GM21717 (cell line): ENCODE measurements around the gene APOBEC3A.
"Not testable (repeated sequence)": the region's sequence is repeated elsewhere in the genome, so short reads cannot be mapped to it uniquely, and the experiment has no call there.

Experiments used
- ATAC-seq: cut with Tn5 transposase; IDR thresholded peaks from one replicate; pipeline ENCODE4 v1.9.1; 2021; ENCODE audit warnings: mild to moderate bottlenecking, moderate library complexity; ENCODE audit not compliant: unreplicated experiment

APOBEC3A gene

GRCh38 chr22:38977289-38977688 is 19.9 kb downstream of the APOBEC3A start:
- ATAC-seq, result not testable (repeated sequence)

GRCh38 chr22:38980587-38980986 is 23.2 kb downstream of the APOBEC3A start:
- ATAC-seq, result not testable (repeated sequence)

DNA sequence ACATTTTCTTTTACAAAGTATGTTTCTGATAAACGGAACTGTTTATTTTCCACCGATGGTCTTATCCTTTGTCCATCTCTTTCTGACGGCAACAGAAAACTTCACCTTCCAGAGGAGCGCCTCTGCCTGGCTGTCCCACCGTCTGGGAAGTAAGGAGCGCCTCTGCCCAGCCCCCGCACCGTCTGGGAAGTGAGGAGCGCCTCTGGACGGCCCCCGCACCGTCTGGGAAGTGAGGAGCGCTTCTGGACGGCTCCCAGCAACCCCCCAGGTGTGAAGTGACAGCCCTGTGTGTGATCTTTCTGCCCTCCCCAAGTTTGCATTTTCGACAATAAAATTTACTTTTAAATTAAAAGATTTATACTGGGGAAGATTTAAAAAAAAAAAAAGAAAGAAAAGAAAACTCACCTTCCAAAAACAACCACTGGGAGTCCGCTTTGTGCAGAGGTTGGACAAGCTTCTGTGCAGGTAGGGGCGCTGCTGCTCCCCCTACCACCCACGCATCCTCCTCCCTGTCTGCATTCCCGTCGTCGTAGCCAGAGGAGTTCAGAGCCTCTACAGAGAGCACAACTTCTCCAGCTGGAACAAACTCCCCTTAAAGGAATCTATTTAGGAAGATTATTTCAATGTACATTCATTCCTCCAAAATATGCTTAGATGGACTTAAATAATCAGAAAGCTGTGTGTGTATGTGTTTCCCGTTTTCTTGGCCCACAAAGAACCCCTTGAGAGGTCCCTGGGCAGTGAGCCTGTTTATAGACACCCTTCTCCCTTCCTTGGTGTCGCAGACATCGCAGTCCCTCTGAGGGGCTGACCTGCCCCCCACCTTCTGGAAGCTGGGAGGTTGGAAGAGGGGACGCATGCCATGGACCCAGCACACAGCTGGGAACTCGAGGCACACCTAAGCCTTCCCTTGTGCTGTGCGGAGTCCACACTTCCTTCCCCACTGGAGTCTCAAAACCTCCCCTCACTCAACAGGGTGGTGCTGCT is 23.9 kb downstream of the APOBEC3A start:
- peak; percentile 10 for ATAC-seq

DNA sequence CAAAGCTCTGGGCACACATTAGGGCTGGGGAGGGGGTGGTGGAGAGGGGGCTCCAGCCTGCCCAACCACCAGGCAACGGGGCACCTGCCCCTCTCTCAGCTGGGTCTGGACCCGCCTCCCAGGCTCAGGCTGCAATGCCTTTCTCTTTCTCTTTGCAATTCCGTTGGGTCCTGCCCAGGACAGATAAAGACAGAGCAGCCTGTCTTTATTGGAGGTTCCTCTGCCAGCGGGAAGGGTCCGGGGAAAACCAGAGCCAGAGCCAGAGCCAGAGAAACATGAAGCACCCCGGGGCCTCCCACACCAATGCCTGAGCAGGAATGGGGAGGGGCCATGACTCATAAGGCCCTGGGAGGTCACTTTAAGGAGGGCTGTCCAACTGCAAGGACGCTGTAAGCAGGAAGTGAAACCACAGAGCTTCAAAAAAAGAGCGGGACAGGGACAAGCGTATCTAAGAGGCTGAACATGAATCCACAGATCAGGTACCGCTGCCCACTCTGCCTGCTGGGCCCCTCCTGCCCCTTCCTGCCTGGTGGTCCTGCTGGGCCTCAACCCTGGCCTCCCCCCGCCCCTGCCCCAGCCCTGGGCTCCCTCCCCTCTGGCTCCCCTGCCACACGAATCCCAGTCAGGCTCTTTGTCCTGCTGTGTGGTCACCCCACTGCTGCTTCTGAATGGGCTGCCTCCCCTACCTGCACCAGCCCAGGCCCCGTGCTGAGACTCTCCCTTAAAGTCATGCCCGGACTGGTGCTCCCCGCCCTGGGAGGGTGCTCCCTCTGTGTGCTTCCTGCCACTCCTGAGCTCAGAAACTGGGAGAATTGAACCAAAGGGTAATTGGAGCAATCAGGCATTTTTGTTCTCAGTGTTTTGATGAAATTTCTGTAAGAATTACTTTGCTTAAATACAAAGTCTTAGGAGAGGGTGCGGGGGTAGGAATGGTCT is 24.9 kb downstream of the APOBEC3A start, which contains the start of gene APOBEC3B:
TSS of gene APOBEC3B (plus strand) at position 356 of the 936 bp plus-strand sequence. CDS start at position 463, 107 bp downstream.
- ATAC-seq, result peak; percentile 45

- no peak for ATAC-seq
These were observed 26.8 kb downstream of the APOBEC3A start for GRCh38 chr22:38984224-38984623.

- peak; percentile 47 for ATAC-seq
These were observed 27.7 kb downstream of the APOBEC3A start for GRCh38 chr22:38984784-38985757.

GRCh38 chr22:38986629-38987028 is 29.2 kb downstream of the APOBEC3A start:
- no peak for ATAC-seq

DNA sequence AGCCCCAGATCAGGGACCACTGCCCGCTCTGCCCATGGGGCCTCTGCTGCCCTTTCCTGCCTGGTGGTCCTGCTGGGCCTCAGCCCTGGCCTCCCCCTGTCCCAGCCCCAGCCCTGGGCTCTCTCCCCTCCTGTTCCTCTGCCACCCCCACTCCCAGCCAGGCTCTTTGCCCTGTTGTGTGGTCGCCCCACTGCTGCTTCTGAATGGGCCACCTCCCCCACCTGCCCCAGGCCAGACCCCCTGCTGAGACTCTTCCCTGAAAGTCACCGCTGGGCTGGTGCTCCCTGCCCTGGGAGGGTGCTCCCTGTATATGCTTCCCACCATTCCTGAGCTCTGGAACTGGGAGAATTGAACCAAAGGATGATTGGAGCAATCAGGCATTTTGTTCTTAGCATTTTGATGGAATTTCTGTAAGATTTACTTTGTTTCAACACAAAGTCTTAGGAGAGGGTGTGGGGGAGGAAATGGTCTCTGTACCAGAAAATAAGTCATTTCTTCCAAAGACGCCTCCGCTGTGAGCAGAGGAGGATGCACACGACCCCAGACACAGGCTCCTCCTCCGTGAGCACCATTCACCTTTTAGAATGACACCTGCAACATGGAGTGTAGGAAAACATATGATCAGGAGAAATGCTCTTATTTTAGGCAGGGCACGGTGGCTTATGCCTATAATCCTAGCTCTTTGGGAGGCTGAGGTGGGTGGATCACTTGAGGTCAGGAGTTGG is 29.9 kb downstream of the APOBEC3A start:
- no peak for ATAC-seq

GRCh38 chr22:38989466-38989865 is 32.1 kb downstream of the APOBEC3A start:
- no peak for ATAC-seq

DNA sequence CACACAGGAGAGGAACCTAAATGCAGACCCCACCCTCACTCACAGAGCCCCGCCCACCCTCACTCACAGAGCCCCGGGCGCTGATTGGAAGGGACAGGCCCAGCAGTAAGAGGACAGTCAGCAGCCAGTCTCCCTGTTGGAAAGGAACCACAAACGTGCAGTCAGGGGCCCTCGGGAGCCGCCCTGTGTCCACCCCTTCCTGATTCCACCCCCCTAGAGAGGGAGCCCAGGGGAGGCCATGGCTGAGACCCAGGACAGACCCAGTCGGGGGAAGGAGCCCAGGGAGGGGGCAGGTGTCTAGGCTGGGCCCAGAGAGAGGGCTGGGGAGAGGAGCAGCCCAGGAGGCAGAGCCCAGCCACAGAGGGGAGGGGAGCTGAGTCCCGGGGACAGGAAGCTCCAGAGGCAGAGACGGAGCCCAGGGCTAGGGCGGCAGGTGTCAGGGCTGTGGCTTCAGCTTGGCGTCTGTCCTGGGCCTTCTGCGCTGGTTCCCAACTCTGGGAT is 35.5 kb downstream of the APOBEC3A start:
- ATAC-seq, result not testable (repeated sequence)

GRCh38 chr22:38996105-38996504 is 38.7 kb downstream of the APOBEC3A start:
- ATAC-seq, result no peak

GRCh38 chr22:38997518-38997917 is 40.1 kb downstream of the APOBEC3A start:
- no peak for ATAC-seq

- no peak for ATAC-seq
These were observed 45.8 kb downstream of the APOBEC3A start for GRCh38 chr22:39003165-39003638.

DNA sequence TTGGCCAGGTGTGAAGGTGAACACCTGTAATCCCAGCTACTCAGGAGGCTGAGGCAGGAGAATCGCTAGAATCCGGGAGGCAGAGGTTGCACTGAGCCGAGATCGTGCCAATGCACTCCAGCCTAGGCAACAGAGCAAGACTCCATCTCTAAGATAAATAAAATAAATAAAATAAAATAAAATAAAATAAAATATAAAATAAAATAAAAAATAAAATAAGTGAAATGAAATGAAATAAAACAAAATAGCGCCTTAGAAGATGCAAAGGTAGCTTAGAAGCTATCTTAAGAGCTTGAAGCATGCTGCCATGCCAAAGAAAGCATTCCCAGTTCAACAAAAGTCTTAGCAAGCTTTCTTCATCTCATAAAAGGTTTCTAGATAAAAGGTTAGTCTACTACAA is 49.8 kb downstream of the APOBEC3A start:
- ATAC-seq, result no peak

GRCh38 chr22:39008271-39008850 is 51.0 kb downstream of the APOBEC3A start:
- not testable (repeated sequence) for ATAC-seq

DNA sequence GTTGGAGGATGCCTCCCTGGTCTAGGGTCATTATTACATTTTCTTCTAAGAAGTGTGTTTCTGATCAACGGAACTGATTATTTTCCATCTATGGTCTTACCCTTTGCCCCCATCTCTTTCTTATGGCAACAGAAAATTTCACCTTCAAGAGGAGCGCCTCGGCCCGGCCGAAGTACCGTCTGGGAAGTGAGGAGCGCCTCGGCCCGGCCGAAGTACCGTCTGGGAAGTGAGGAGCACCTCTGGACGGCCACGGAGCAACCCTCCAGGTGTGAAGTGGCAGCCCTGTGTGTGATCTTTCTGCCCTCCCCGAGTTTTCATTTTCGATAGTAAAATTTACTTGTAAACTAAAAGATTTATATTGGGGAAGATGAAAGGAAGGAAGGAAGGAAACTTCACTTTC is 53.5 kb downstream of the APOBEC3A start:
- ATAC-seq, result no peak
